Osteoblast (primary cell): ENCODE data around the gene COL5A3. TPM values are rescaled to one million over a fixed set of nuclear protein-coding genes. Genes with fewer than 3 reads are reported as not detected.

Experiments used
- DNase-seq: peaks from one replicate; pipeline ENCODE4 v3.0.0; 2011; ENCODE audit warnings: low spot score, mixed read lengths; ENCODE audit not compliant: insufficient read length; ENCODE audit errors: missing footprints
- H2AFZ ChIP-seq: 2 replicates; pipeline ENCODE4 v1.6.0; 2011; ENCODE audit warnings: mild to moderate bottlenecking, low read length
- H3K27ac ChIP-seq: 2 replicates; pipeline ENCODE4 v1.5.1; 2011; ENCODE audit warnings: mild to moderate bottlenecking, low read depth, low read length, moderate library complexity
- H3K27me3 ChIP-seq: 2 replicates; pipeline ENCODE4 v1.6.0; 2012; ENCODE audit warnings: mild to moderate bottlenecking, control low read depth, inconsistent platforms, low read length, moderate library complexity; ENCODE audit not compliant: insufficient read depth
- H3K36me3 ChIP-seq: 2 replicates; pipeline ENCODE4 v1.5.1; 2011; ENCODE audit warnings: mild to moderate bottlenecking, low read length, control low read depth, moderate library complexity; ENCODE audit not compliant: insufficient read depth
- H3K4me1 ChIP-seq: 2 replicates; pipeline ENCODE4 v1.5.1; 2011; ENCODE audit warnings: mild to moderate bottlenecking, low read length, control low read depth, moderate library complexity; ENCODE audit not compliant: insufficient read depth
- H3K4me2 ChIP-seq: 2 replicates; pipeline ENCODE4 v1.6.0; 2011; ENCODE audit warnings: mild to moderate bottlenecking, low read length; ENCODE audit not compliant: insufficient read depth
- H3K4me3 ChIP-seq: fragments of 200-600 bp; sonication (generic); 3 replicates; pipeline ENCODE4 v1.5.1; 2012; ENCODE audit warnings: mild to moderate bottlenecking, low read length, inconsistent platforms; ENCODE audit not compliant: insufficient read depth
- H3K79me2 ChIP-seq: 2 replicates; pipeline ENCODE4 v1.6.0; 2012; ENCODE audit warnings: mild to moderate bottlenecking, low read length, control low read depth, inconsistent platforms; ENCODE audit not compliant: insufficient read depth
- H3K9me3 ChIP-seq: 2 replicates; pipeline ENCODE4 v1.5.1; 2011; ENCODE audit warnings: low read depth, low read length, control low read depth
- H4K20me1 ChIP-seq: 2 replicates; pipeline ENCODE4 v1.6.0; 2012; ENCODE audit warnings: mild to moderate bottlenecking, low read length, control low read depth; ENCODE audit not compliant: insufficient read depth
- CTCF ChIP-seq: IDR thresholded peaks from 2 replicates; pipeline ENCODE4 v1.5.1; 2011; ENCODE audit warnings: mild to moderate bottlenecking, low read depth, low read length, moderate library complexity; ENCODE audit errors: extremely low read depth
- total RNA-seq: library from RNA; depleted of rRNA; stranded (reverse); fragments of >200 nt; gene quantifications from 2 replicates; pipeline ENCODE4 v1.2.3, GENCODE V29; 2012

The COL5A3 gene
- total RNA-seq, 1 donor, result 14.8 TPM

GRCh38 chr19:10044390-10044789 lies 34.1 kb upstream of the COL5A3 start:
- no peaks in the 10 kb centered on the region for H3K4me1 ChIP-seq
- no peak for DNase-seq
- H4K20me1 ChIP-seq, result no peaks in the 10 kb centered on the region
- H2AFZ ChIP-seq, result no peak overlapping the region
- no peak overlapping the region for H3K4me3 ChIP-seq
- no peak for TF ChIP-seq CTCF
- no peaks in the 10 kb centered on the region for H3K27me3 ChIP-seq
- H3K9me3 ChIP-seq, result peaks cover 21% of the 10 kb centered on the region
- no peak overlapping the region for H3K27ac ChIP-seq
- no peak overlapping the region for H3K4me2 ChIP-seq
- H3K79me2 ChIP-seq, result no peaks in the 10 kb centered on the region
- H3K36me3 ChIP-seq, result no peaks in the 10 kb centered on the region

- H3K4me3 ChIP-seq, result no peak overlapping the region
- H3K4me2 ChIP-seq, result no peak overlapping the region
- H3K79me2 ChIP-seq, result no peaks in the 10 kb centered on the region
- no peaks in the 10 kb centered on the region for H3K4me1 ChIP-seq
- H3K27me3 ChIP-seq, result no peaks in the 10 kb centered on the region
- no peaks in the 10 kb centered on the region for H3K36me3 ChIP-seq
- TF ChIP-seq CTCF, result no peak
- H3K9me3 ChIP-seq, result peaks cover 21% of the 10 kb centered on the region
- H4K20me1 ChIP-seq, result no peaks in the 10 kb centered on the region
- no peak overlapping the region for H2AFZ ChIP-seq
- no peak for DNase-seq
- H3K27ac ChIP-seq, result no peak overlapping the region
These were observed 33.1 kb upstream of the COL5A3 start for GRCh38 chr19:10043286-10043927.

- H3K36me3 ChIP-seq, result no peaks in the 10 kb centered on the region
These were observed 27.5 kb upstream of the COL5A3 start for GRCh38 chr19:10037809-10038208.

GRCh38 chr19:10037367-10037766 lies 27.1 kb upstream of the COL5A3 start:
- H3K27ac ChIP-seq, result no peak overlapping the region
- H3K4me2 ChIP-seq, result no peak overlapping the region
- no peaks in the 10 kb centered on the region for H3K4me1 ChIP-seq
- H3K27me3 ChIP-seq, result peaks cover 37% of the 10 kb centered on the region
- H3K79me2 ChIP-seq, result no peaks in the 10 kb centered on the region
- H2AFZ ChIP-seq, result no peak overlapping the region
- no peaks in the 10 kb centered on the region for H4K20me1 ChIP-seq
- DNase-seq, result no peak
- H3K9me3 ChIP-seq, result peaks cover under 1% of the 10 kb centered on the region
- TF ChIP-seq CTCF, result no peak
- H3K36me3 ChIP-seq, result no peaks in the 10 kb centered on the region
- H3K4me3 ChIP-seq, result no peak overlapping the region

More at GRCh38 chr19:10037809-10038208, 27.5 kb upstream of the COL5A3 start:
- Histone ChIP-seq H3K4me3 (no peak overlapping the region), H3K27ac (no peak overlapping the region), H3K79me2 (no peaks in the 10 kb centered on the region), H3K9me3 (peaks cover 5% of the 10 kb centered on the region), H4K20me1 (no peaks in the 10 kb centered on the region), H2AFZ (no peak overlapping the region), H3K27me3 (peaks cover 33% of the 10 kb centered on the region), H3K4me2 (no peak overlapping the region), H3K4me1 (no peaks in the 10 kb centered on the region)
- no peak for DNase-seq
- no peak for TF ChIP-seq CTCF
